ENCODE results near the gene TP53TG5.

DNA sequence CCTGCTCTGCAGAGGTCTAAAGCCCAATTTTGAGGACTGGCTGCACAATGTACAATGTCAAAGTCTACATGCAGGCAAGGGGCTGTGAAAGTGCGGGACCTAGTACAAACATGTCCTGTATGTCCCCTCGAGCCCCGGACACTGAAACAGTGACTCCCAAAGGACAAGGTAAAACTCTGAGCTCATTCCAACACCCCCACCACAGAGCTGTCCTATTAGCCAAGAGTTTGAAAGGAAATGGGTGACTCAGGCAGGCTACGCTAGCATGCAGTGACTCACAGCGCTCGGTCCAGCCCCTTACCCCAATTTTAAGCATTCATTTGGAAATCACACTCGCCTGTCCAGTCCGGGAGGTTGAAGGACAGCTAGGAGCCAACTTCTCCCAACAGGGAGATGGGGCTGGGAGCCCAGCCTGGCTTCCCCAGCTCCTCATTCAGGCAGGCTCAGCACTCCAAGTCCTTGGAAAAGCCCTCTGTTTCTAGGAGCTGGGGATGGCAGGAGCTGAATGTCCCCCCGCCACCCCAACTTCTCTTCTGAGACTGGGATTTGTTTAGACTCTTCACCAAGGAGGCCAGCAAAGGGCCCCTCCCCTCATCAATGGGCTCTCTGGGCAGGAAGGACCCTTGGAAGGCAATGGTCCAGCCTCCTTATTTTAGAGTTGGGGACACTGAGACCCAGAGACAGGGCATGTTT lies 33.8 kb downstream of the TP53TG5 start:
- TF ChIP-seq EZH2 (IDR thresholded peaks at IDR 0.05) (no peak), POLR2AphosphoS5 (IDR thresholded peaks at IDR 0.05; ENCODE audit: borderline replicate concordance, low read depth, low read length) (no peak), FOXP2 (optimal IDR thresholded peaks at IDR 0.05; ENCODE audit: control extremely low read depth, extremely low read length, insufficient read depth) (no peak)
